Measurements from ENCODE around the gene MAPK8.

MAPK8 gene

DNA sequence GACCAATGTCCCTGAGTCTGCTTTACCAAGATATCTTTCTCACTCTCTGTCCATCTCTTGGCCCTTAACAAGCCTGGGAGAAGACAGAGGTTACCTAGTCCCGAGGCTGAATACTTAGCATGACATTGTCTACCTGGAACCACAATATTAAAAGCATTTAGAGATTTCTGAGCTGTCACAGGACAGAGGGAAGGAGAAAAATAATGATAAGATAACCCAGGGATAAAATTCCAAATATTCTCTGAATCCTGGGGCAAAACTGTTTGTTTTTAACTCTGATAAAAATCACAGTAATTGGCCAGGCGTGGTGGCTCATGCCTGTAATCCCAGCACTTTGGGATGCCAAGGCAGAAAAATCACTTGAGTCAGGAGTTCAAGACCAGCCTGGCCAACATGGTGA lies 12.0 kb upstream of the MAPK8 start:
- DNase-seq = no peak

GRCh38 chr10:48296576-48297098 lies 9.8 kb upstream of the MAPK8 start:
- no peak for DNase-seq

GRCh38 chr10:48299066-48299465 lies 7.4 kb upstream of the MAPK8 start:
- no peak for DNase-seq

DNA sequence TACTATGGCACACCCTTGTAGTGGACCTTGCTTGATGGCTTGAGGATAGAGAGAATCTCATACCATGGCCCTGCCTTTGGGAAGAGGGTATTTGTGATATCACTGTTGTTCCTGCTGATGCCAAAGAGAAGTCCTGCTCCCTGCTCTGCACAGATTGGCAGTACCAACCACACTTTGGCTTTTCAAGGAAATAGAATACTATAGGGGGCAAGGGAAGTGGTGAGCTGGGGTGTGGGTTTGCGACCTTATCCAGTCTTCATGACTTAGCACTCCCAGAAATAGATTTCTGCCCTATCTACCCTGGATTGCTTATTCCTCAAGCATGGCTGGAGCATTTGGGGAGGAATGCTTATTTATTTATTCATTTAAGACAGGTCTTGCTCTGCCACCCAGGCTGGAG lies 6.8 kb upstream of the MAPK8 start:
- no peak for DNase-seq

GRCh38 chr10:48300556-48300955 lies 5.9 kb upstream of the MAPK8 start:
- no peak for DNase-seq

GRCh38 chr10:48302515-48303476 lies 3.7 kb upstream of the MAPK8 start:
- no peak for DNase-seq

GRCh38 chr10:48305905-48306264 lies 592 bp upstream of the MAPK8 start:
- no peak for DNase-seq

- DNase-seq = peak; percentile 38 to 46
These were observed 613 bp downstream of the MAPK8 start for GRCh38 chr10:48306870-48307710.

- DNase-seq = no peak
These were observed 1.2 kb downstream of the MAPK8 start for GRCh38 chr10:48307711-48308018.

GRCh38 chr10:48309711-48310226 lies 3.3 kb downstream of the MAPK8 start:
- DNase-seq = no peak

GRCh38 chr10:48314107-48314506 lies 7.6 kb downstream of the MAPK8 start:
- DNase-seq = no peak

- no peak for DNase-seq
These were observed 9.8 kb downstream of the MAPK8 start for GRCh38 chr10:48316236-48316635.

DNA sequence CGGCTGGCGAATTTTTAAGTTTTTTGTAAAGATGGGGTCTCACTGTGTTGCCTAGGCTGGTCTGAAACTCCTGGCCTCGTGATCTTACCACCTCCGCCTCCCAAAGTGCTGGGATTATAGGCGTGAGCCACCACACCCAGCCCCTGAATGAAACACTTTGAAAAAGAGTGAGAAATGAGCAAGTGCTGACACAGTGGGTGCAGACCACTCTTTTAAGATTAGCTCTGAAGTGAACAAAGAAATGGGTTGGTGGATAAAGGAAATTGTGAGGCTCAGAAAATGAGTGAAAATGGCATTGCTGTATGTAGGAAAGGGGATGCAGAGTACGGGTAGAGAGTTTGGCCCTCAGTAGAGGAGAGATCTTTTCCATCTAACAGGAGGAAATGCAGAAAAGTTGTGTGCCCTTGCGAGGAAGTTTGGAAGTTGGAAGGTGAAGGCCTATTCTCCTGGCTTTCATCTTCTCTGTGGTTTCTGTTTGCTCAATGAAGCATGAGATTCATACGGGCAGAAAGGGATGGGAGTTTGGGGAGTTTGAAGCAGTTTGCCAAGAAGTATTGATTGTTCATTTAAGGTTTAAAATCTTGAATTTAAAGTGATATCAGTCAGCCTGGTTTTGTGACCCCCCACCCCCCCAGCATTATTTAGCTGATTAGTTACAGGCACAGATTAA lies 11.0 kb downstream of the MAPK8 start:
- no peak for DNase-seq

DNA sequence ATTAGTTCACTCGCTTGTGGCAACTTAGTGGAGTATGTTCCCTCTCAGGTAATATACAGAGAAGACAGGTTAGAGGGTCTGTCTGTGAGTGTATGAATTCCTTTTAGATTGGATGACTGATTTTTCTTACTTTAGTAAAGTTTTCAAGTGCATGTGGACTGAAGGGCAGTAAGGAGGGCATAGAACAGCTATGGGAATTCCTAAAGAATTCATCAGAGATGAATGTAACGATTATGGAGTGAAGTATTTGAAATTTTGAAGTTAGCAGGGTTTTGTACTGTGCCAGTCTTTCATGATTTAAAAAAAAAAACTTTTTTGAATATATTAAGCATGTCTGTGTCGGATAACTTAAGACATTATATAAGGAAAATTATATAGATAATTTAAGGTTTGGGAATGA lies 15.5 kb downstream of the MAPK8 start:
- DNase-seq = no peak

DNA sequence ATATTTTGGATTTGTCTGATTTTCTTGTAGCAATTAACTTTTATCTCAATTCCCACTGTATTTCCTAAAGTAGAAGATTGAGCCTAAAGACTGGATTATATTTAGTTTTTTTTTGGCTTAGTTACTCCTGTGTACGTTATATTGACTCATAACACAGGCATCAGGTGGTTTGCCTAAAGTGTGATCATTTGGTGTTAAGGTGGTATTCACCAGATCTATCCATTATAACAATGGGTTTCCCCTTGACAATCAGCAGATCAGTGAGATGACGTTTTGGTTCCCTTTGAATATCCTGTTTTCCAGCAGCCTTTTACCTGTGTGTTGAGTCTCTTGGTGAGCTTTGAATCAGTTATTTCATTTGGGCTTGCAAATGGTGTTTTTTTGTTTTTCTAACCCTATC lies 18.1 kb downstream of the MAPK8 start:
- DNase-seq = no peak

DNA sequence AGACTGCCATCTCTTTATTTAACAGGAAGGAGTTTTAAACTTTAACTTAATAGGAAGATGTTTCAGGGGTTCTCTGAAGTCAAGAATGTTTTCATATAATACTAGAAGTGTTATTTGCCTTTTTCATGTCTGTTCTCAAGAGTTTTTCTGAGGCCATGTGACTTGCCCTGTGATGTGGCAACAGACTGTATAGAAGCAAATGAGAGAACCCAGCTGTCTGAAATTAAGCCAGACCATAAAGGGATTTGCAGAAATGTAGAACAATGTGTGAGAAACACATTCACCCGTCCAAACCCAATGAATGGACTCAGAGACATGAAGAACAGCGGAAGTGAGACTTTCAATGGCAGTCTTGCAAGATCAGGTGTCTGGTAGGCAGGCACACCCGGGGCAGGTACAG lies 23.8 kb downstream of the MAPK8 start:
- no peak for DNase-seq

DNA sequence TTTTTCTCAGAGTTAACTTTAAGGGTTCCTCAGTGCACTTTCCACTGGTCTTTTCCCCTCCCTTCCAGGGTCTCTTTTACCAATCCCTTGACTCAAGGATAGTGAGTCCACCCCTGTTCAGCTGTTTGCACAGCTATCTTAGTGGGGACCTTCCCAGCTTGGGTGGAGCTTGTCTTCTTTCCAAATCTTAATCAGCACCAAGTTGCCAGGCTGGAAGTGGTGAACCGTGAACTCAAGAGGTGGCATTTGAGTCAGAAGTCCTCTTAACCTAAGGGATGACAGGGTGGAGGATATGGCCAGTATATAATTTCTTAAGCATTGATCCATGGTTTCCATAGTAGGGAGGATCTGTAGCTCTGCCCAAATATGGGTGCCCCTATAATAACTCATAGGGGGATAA lies 25.0 kb downstream of the MAPK8 start:
- no peak for DNase-seq

- DNase-seq = no peak
These were observed 25.8 kb downstream of the MAPK8 start for GRCh38 chr10:48332166-48332870.

- DNase-seq = no peak
These were observed 26.4 kb downstream of the MAPK8 start for GRCh38 chr10:48332871-48333216.

- DNase-seq = no peak
These were observed 27.4 kb downstream of the MAPK8 start for GRCh38 chr10:48333856-48334255.

GRCh38 chr10:48335788-48336187 lies 29.3 kb downstream of the MAPK8 start:
- no peak for DNase-seq

GRCh38 chr10:48336978-48337599 lies 30.6 kb downstream of the MAPK8 start:
- DNase-seq = no peak

All from stimulated activated CD4-positive, alpha-beta T cell treated with anti-CD3 and anti-CD28 coated beads, Interleukin-2, amount 100 ng/mL, for 48 hours (primary cell).